ENCODE measurements around the gene SCGB3A2.
A peak's percentile ranks its signal among the peaks of the same experiment; 100 is the strongest.

SCGB3A2 gene

GRCh38 chr5:147878066-147878759 is at the start of gene SCGB3A2:
TSS of gene SCGB3A2 (plus strand) at chr5:147878711. CDS start at chr5:147878804, 93 bp downstream.
- no peak for DNase-seq (ENCODE audit: extremely low read depth in 1 of 2, low read depth in 1 of 2)

GRCh38 chr5:147830035-147830434 is 48.5 kb upstream of the SCGB3A2 start:
- no peak for DNase-seq (ENCODE audit: extremely low read depth in 1 of 2, low read depth in 1 of 2)

GRCh38 chr5:147831465-147831864 is 47.0 kb upstream of the SCGB3A2 start, which contains the start of gene SPINK1:
TSS of gene SPINK1 (minus strand) at chr5:147831671. CDS start at chr5:147831577, 94 bp downstream.
- no peak for DNase-seq (ENCODE audit: extremely low read depth in 1 of 2, low read depth in 1 of 2)

- no peak for DNase-seq (ENCODE audit: extremely low read depth in 1 of 2, low read depth in 1 of 2)
These were observed 46.0 kb upstream of the SCGB3A2 start for GRCh38 chr5:147832541-147832940.

GRCh38 chr5:147835386-147835798 is 43.1 kb upstream of the SCGB3A2 start:
- DNase-seq (ENCODE audit: extremely low read depth in 1 of 2, low read depth in 1 of 2): no peak

- DNase-seq (ENCODE audit: extremely low read depth in 1 of 2, low read depth in 1 of 2): no peak
These were observed 42.1 kb upstream of the SCGB3A2 start for GRCh38 chr5:147836439-147836838.

- no peak for DNase-seq (ENCODE audit: extremely low read depth in 1 of 2, low read depth in 1 of 2)
These were observed 35.6 kb upstream of the SCGB3A2 start for GRCh38 chr5:147842869-147843268.

GRCh38 chr5:147844846-147845245 is 33.7 kb upstream of the SCGB3A2 start:
- no peak for DNase-seq (ENCODE audit: extremely low read depth in 1 of 2, low read depth in 1 of 2)

- no peak for DNase-seq (ENCODE audit: extremely low read depth in 1 of 2, low read depth in 1 of 2)
These were observed 32.9 kb upstream of the SCGB3A2 start for GRCh38 chr5:147845618-147846017.

GRCh38 chr5:147849226-147849625 is 29.3 kb upstream of the SCGB3A2 start:
- DNase-seq (ENCODE audit: extremely low read depth in 1 of 2, low read depth in 1 of 2): no peak

GRCh38 chr5:147851578-147851977 is 26.9 kb upstream of the SCGB3A2 start:
- no peak for DNase-seq (ENCODE audit: extremely low read depth in 1 of 2, low read depth in 1 of 2)

- no peak for DNase-seq (ENCODE audit: extremely low read depth in 1 of 2, low read depth in 1 of 2)
These were observed 26.1 kb upstream of the SCGB3A2 start for GRCh38 chr5:147852365-147852764.

GRCh38 chr5:147853372-147853987 is 25.0 kb upstream of the SCGB3A2 start:
- no peak for DNase-seq (ENCODE audit: extremely low read depth in 1 of 2, low read depth in 1 of 2)

GRCh38 chr5:147854331-147854730 is 24.2 kb upstream of the SCGB3A2 start:
- DNase-seq (ENCODE audit: extremely low read depth in 1 of 2, low read depth in 1 of 2): no peak

GRCh38 chr5:147854894-147855773 is 23.4 kb upstream of the SCGB3A2 start:
- no peak for DNase-seq (ENCODE audit: extremely low read depth in 1 of 2, low read depth in 1 of 2)

GRCh38 chr5:147855774-147856069 is 22.8 kb upstream of the SCGB3A2 start:
- DNase-seq (ENCODE audit: extremely low read depth in 1 of 2, low read depth in 1 of 2): no peak

GRCh38 chr5:147856801-147857200 is 21.7 kb upstream of the SCGB3A2 start:
- no peak for DNase-seq (ENCODE audit: extremely low read depth in 1 of 2, low read depth in 1 of 2)

- peak in 1 of 2 donors; percentile 3 for DNase-seq (ENCODE audit: extremely low read depth in 1 of 2, low read depth in 1 of 2)
These were observed 21.0 kb upstream of the SCGB3A2 start for GRCh38 chr5:147857302-147858129.

GRCh38 chr5:147858565-147858964 is 19.9 kb upstream of the SCGB3A2 start:
- DNase-seq (ENCODE audit: extremely low read depth in 1 of 2, low read depth in 1 of 2): no peak

GRCh38 chr5:147859962-147860640 is 18.4 kb upstream of the SCGB3A2 start:
- no peak for DNase-seq (ENCODE audit: extremely low read depth in 1 of 2, low read depth in 1 of 2)
